Activated CD8-positive, alpha-beta memory T cell treated with anti-CD3 and anti-CD28 coated beads for 4 hours (primary cell): ENCODE measurements around the gene ODAPH.

ENCODE experiments used
- DNase-seq, 2 donors: peaks; one replicate each; pipeline ENCODE4 v3.0.0-alpha.2; 2020; ENCODE audit warnings: low read depth in 2 of 2

Gene ODAPH

GRCh38 chr4:75544870-75545269 lies 11.0 kb upstream of the ODAPH start:
- no peak for DNase-seq

- DNase-seq: no peak
Observed at GRCh38 chr4:75545526-75545925, 10.3 kb upstream of the ODAPH start.

GRCh38 chr4:75547647-75548387 lies 8.0 kb upstream of the ODAPH start:
- no peak for DNase-seq

- no peak for DNase-seq
Observed at GRCh38 chr4:75549019-75549418, 6.8 kb upstream of the ODAPH start.

- DNase-seq: no peak
Observed at GRCh38 chr4:75552452-75552851, 3.4 kb upstream of the ODAPH start.

GRCh38 chr4:75557696-75558095 lies 1.8 kb downstream of the ODAPH start:
- DNase-seq: no peak

GRCh38 chr4:75561789-75562188 lies 5.9 kb downstream of the ODAPH start:
- no peak for DNase-seq

GRCh38 chr4:75564023-75564422 lies 8.2 kb downstream of the ODAPH start:
- DNase-seq: no peak

GRCh38 chr4:75565481-75565880 lies 9.6 kb downstream of the ODAPH start:
- no peak for DNase-seq

- DNase-seq: no peak
Observed at GRCh38 chr4:75566911-75567310, 11.0 kb downstream of the ODAPH start.

- DNase-seq: no peak
Observed at GRCh38 chr4:75567725-75568124, 11.9 kb downstream of the ODAPH start.

- DNase-seq: no peak
Observed at GRCh38 chr4:75584067-75584466, 28.2 kb downstream of the ODAPH start.

GRCh38 chr4:75593393-75593792 lies 37.5 kb downstream of the ODAPH start:
- DNase-seq: no peak

- DNase-seq: no peak
Observed at GRCh38 chr4:75596061-75596460, 40.2 kb downstream of the ODAPH start.

- DNase-seq: no peak
Observed at GRCh38 chr4:75598390-75598789, 42.5 kb downstream of the ODAPH start.

GRCh38 chr4:75599647-75600046 lies 43.8 kb downstream of the ODAPH start:
- no peak for DNase-seq

- no peak for DNase-seq
Observed at GRCh38 chr4:75605928-75606327, 50.1 kb downstream of the ODAPH start.

GRCh38 chr4:75612306-75612705 lies 56.4 kb downstream of the ODAPH start:
- DNase-seq: no peak
